Loucy (cell line): ENCODE measurements around the gene HPGDS.

ENCODE experiments used
- H2AFZ ChIP-seq: fragments of 200-600 bp; sonication (generic); 2 replicates; pipeline ENCODE4 v1.6.0; 2016; ENCODE audit warnings: antibody characterized with exemption, mild to moderate bottlenecking, low read length, moderate library complexity
- H3F3A ChIP-seq: fragments of 200-600 bp; 2 replicates; pipeline ENCODE4 v1.6.0; 2016; ENCODE audit warnings: antibody characterized with exemption, low read depth, mild to moderate bottlenecking
- H3K27me3 ChIP-seq: fragments of 200-600 bp; sonication (generic); 2 replicates; pipeline ENCODE4 v1.6.1; 2014; ENCODE audit warnings: low read length, mild to moderate bottlenecking; ENCODE audit not compliant: insufficient read depth, poor library complexity, severe bottlenecking
- H3K36me3 ChIP-seq: fragments of 200-600 bp; sonication (generic); 2 replicates; pipeline ENCODE4 v1.6.1; 2016; ENCODE audit warnings: low read length; ENCODE audit not compliant: insufficient read depth
- H3K4me1 ChIP-seq: fragments of 200-600 bp; sonication (generic); 2 replicates; pipeline ENCODE4 v1.5.1; 2014; ENCODE audit warnings: low read length, mild to moderate bottlenecking; ENCODE audit not compliant: insufficient read depth, poor library complexity, severe bottlenecking
- H3K4me2 ChIP-seq: fragments of 200-600 bp; sonication (generic); 2 replicates; pipeline ENCODE4 v1.6.0; 2014; ENCODE audit warnings: antibody characterized with exemption, low read length, low read depth, mild to moderate bottlenecking; ENCODE audit not compliant: poor library complexity, severe bottlenecking
- H3K4me3 ChIP-seq: fragments of 200-600 bp; sonication (generic); 2 replicates; pipeline ENCODE4 v1.5.1; 2014; ENCODE audit warnings: low read length, mild to moderate bottlenecking, mixed read lengths; ENCODE audit not compliant: poor library complexity, severe bottlenecking
- H3K79me2 ChIP-seq: fragments of 200-600 bp; sonication (generic); 2 replicates; pipeline ENCODE4 v1.6.1; 2014; ENCODE audit warnings: low read length; ENCODE audit not compliant: insufficient read depth
- H3K9ac ChIP-seq: fragments of 200-600 bp; sonication (generic); 2 replicates; pipeline ENCODE4 v1.6.0; 2014; ENCODE audit warnings: mild to moderate bottlenecking, low read depth, low read length, moderate library complexity; ENCODE audit not compliant: poor library complexity, severe bottlenecking
- H3K9me2 ChIP-seq: fragments of 200-600 bp; sonication (generic); replicated peaks from 2 replicates; pipeline ENCODE4 v1.6.1; 2016; ENCODE audit warnings: low read depth, low read length, mixed read lengths
- H3K9me3 ChIP-seq: fragments of 200-600 bp; sonication (generic); 2 replicates; pipeline ENCODE4 v1.6.1; 2014; ENCODE audit warnings: mild to moderate bottlenecking, antibody characterized with exemption, low read length, low read depth; ENCODE audit not compliant: insufficient read depth
- H4K20me1 ChIP-seq: fragments of 200-600 bp; sonication (generic); 2 replicates; pipeline ENCODE4 v1.6.0; 2014; ENCODE audit warnings: antibody characterized with exemption, low read length, mild to moderate bottlenecking; ENCODE audit not compliant: insufficient read depth, poor library complexity, severe bottlenecking
- CTCF ChIP-seq: fragments of 200-600 bp; sonication (generic); conservative IDR thresholded peaks from 2 replicates; pipeline ENCODE4 v1.5.1; 2014; ENCODE audit warnings: mild to moderate bottlenecking, antibody characterized with exemption, low read length
- EZH2phosphoT487 ChIP-seq: fragments of 200-600 bp; IDR thresholded peaks from 2 replicates; pipeline ENCODE4 v1.6.1; 2018; ENCODE audit warnings: antibody characterized with exemption, mild to moderate bottlenecking, moderate library complexity, borderline replicate concordance

The HPGDS gene

GRCh38 chr4:94274912-94275311, 67.7 kb downstream of the HPGDS start:
- H2AFZ ChIP-seq = no peak overlapping the region
- no peak overlapping the region for H3K9ac ChIP-seq
- no peaks in the 10 kb centered on the region for H4K20me1 ChIP-seq
- no peaks in the 10 kb centered on the region for H3F3A ChIP-seq
- H3K9me3 ChIP-seq = no peaks in the 10 kb centered on the region
- peaks cover 80% of the 10 kb centered on the region for H3K36me3 ChIP-seq
- H3K4me3 ChIP-seq = no peak overlapping the region
- no peaks in the 10 kb centered on the region for H3K27me3 ChIP-seq
- TF ChIP-seq CTCF (no peak), EZH2phosphoT487 (no peak)
- no peaks in the 10 kb centered on the region for H3K9me2 ChIP-seq
- no peaks in the 10 kb centered on the region for H3K79me2 ChIP-seq
- H3K4me1 ChIP-seq = no peaks in the 10 kb centered on the region
- H3K4me2 ChIP-seq = no peak overlapping the region

GRCh38 chr4:94271248-94271647, 71.4 kb downstream of the HPGDS start:
- no peaks in the 10 kb centered on the region for H3K9me3 ChIP-seq
- no peak for TF ChIP-seq CTCF
- no peaks in the 10 kb centered on the region for H3K79me2 ChIP-seq
- peaks cover 60% of the 10 kb centered on the region; the same call in 1 of the 2 replicates for H3K36me3 ChIP-seq
- H3K4me2 ChIP-seq = no peak overlapping the region
- H3K27me3 ChIP-seq = no peaks in the 10 kb centered on the region
- H3K4me1 ChIP-seq = no peaks in the 10 kb centered on the region
- H3K4me3 ChIP-seq = no peak overlapping the region
- no peak overlapping the region for H2AFZ ChIP-seq
- no peaks in the 10 kb centered on the region for H4K20me1 ChIP-seq
- H3K9ac ChIP-seq = no peak overlapping the region
- H3F3A ChIP-seq = no peaks in the 10 kb centered on the region
- H3K9me2 ChIP-seq = no peaks in the 10 kb centered on the region

DNA sequence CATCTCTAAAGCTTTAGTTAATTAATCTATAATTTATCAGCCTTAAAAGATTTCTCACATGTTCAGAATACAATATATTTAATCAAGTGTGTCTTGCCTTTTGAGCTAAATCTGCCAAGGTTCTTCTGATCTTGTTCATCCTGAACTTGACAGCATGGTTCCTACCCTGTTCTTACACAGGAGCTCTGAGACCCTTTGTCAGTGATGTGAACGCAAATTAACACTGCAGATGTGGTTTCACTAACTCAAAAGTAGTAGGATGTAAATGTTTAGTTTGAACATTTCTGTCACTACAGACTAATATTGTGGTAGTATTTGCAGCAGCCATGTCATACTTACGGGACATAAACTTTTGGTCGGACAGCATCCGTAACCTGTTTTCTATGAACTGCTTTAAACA, 75.6 kb downstream of the HPGDS start:
- H3K4me1 ChIP-seq = peaks cover 18% of the 10 kb centered on the region
- no peaks in the 10 kb centered on the region for H3K9me3 ChIP-seq
- H3F3A ChIP-seq = no peaks in the 10 kb centered on the region
- H4K20me1 ChIP-seq = no peaks in the 10 kb centered on the region
- H3K36me3 ChIP-seq = peaks cover 51% of the 10 kb centered on the region; the same call in 1 of the 2 replicates
- no peak overlapping the region for H3K9ac ChIP-seq
- no peaks in the 10 kb centered on the region for H3K79me2 ChIP-seq
- TF ChIP-seq EZH2phosphoT487 (no peak), CTCF (no peak)
- no peak overlapping the region for H2AFZ ChIP-seq
- no peaks in the 10 kb centered on the region for H3K9me2 ChIP-seq
- H3K27me3 ChIP-seq = no peaks in the 10 kb centered on the region
- no peak overlapping the region for H3K4me2 ChIP-seq
- no peak overlapping the region for H3K4me3 ChIP-seq
